Transverse colon (tissue), 3 donors: ENCODE measurements around the gene ZNF69.

Source experiments
- EP300 ChIP-seq: sonication (generic); formaldehyde crosslinking; IDR thresholded peaks from one replicate; pipeline ENCODE4 v1.6.1; 2017; ENCODE audit warnings: antibody characterized with exemption, low read depth
- POLR2AphosphoS5 ChIP-seq, 3 donors: sonication (generic); formaldehyde crosslinking; IDR thresholded peaks; one replicate each; pipeline ENCODE4 v1.6.1; 2016; ENCODE audit warnings: antibody characterized with exemption in 3 of 3

DNA sequence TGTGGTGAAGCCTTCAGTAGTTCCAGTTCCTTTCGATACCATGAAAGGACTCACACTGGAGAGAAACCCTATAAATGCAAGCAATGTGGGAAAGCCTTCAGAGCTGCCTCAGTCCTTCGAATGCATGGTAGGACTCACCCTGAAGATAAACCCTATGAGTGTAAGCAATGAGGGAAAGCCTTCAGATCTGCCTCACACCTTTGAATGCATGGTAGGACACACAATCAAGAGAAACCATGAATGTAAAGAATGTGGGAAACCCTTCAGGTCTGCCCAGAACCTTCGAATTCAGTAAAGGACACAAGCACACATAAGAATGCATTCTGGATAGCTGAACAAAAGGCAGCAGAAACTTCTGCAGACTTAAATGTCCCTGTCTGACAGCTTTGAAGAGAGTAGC, 18.3 kb downstream of the ZNF69 start:
- TF ChIP-seq EP300 (no peak), POLR2AphosphoS5 (IDR thresholded peaks at IDR 0.05) (no peak)
